GM18867 (cell line): ENCODE measurements around the gene NAA16.

ENCODE experiments used
- ATAC-seq: cut with Tn5 transposase; IDR thresholded peaks from one replicate; pipeline ENCODE4 v1.9.1; 2021; ENCODE audit warnings: mild to moderate bottlenecking, moderate library complexity; ENCODE audit not compliant: unreplicated experiment

The NAA16 gene

GRCh38 chr13:41302743-41303142 lies 8.3 kb upstream of the NAA16 start:
- ATAC-seq: no peak

DNA sequence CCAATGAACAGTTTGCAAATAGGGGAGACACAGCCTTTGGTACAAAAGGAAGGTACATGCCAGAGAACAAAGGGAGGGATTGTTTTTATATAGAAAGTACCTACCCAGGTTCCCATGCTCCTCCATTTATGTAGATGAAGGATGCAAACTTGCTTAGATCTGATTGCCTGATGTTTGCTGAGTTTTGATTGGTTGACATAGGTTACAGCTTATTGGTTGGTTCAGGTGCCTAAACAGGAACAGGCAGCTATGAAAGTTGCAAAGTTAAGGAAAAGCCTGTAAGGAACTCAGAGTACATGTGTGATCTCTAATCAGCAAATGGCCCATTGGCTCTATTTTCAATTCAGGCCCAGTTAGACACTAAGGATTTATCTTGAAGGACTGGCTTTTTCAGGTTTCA lies 6.5 kb upstream of the NAA16 start:
- ATAC-seq: no peak

DNA sequence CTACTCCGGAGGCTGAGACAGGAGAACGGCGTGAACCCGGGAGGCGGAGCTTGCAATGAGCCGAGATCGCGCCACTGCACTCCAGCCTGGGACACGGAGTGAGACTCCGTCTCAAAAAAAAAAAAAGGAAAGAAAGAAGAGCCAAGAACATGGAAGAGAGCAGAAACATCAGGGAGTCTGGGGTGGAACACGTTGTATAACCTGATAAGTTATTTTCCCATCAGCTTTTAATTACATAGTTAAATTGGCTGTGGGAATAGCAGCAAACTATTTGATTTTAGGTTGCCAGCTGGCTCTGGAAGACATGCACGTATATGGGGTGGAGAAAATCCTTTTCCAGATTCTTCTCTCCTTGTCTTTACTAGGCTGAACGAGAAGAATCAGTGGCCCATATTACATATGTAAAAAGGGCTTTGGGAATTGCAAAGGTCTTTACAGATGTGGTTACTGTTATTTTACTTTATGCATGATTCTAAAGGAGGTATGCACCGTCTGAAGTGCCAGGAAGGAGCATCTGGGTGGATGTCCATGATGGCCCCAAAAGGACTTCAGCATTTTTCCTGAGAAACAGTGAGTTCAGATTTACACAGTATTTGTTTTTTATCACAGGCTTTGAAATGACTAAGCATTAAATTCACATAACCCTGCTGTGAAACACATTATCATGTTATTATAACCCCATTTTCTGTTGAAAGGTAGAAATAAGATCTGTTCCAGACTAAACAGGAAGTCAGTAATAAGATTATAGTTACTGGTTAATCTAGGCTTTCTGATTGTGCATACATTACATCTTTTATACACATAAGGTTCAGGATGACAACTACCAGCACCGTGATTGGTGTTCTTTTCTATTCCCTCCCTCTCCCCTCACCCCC lies 4.6 kb upstream of the NAA16 start:
- ATAC-seq: no peak

DNA sequence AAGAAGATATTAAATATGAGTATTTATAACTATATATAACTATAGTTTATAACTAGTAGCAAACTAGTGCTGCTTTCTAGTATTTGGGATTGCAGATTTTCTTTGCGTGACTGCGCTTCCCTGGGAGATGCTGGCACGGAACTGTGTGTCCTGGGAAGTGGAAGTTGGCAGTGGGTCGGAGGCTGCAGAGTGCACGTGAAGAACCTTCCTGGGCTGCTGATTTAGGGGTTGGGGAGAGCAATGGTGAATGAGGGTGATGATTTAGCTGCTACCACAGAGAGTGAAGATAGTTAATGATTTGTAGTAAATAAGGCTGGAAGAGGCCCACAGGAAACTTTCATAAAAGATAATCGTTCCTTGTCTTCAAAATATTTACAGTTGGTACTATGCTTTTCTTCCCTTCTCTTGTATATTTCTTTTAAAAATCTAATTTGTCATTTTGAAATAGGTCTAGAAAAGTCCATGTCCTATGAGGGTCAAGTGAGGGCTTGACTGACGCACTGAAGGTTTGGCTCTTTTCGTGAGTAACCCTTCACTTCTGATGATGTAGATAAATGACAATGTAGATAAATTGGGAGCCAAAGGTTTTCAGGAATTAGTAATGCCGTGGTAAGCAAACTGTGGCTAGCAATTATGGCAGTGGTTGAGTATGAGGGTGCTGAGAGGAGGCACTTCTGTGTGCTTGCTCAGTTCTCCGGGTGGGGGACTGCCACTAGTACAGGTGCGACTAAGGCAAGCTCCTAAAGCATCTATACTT lies 3.0 kb upstream of the NAA16 start:
- no peak for ATAC-seq

GRCh38 chr13:41311406-41312175 lies 524 bp downstream of the NAA16 start:
- peak; percentile 52 for ATAC-seq

GRCh38 chr13:41312176-41312500 lies 1.1 kb downstream of the NAA16 start:
- no peak for ATAC-seq

GRCh38 chr13:41313117-41313516 lies 2.0 kb downstream of the NAA16 start:
- no peak for ATAC-seq

DNA sequence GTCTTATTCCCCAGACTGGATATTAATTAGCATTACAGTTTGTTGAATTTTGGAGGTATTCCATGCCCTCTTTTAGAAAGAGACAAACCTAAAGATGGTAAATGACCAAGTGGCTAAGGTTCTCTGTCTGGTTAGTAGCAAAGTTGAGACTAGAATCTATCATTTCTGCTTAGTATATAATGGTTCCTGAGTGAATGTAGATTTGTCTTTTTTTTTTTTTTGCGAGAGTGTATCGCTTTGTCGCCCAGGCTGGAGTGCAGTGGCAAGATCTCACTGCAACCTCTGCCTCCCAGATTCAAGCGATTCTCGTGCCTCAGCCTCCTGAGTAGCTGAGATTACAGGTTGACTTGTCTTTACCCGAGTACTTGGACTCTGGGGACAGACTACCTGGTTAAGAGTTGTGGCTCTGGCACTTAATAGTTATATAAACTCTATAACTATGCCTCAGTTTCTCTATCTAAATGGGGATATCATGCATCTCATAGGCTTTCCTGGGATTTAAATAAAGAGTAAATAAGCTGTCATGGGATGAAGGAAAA lies 2.7 kb downstream of the NAA16 start:
- no peak for ATAC-seq

- ATAC-seq: no peak
Measured at GRCh38 chr13:41315443-41316047, 4.5 kb downstream of the NAA16 start.

- ATAC-seq: no peak
Measured at GRCh38 chr13:41317243-41317642, 6.2 kb downstream of the NAA16 start.

GRCh38 chr13:41325752-41326151 lies 14.7 kb downstream of the NAA16 start:
- no peak for ATAC-seq

DNA sequence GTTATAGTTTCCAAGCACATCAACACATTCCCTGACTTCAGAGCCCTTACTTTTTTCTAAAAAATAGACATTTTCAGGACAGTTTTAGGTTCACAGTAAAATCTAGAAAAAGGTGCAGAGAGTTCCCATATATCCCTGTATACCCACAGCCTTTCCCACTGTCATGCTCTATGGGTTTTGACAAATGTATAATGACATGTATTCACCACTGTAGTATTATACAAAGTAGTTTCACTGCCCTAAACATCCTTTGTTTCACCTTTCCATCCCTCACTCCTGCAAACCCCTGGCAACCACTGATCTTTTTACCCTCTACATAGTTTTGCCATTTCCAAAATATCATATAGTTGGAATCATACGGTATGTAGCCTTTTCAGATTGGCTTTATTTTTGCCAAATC lies 15.6 kb downstream of the NAA16 start:
- no peak for ATAC-seq

DNA sequence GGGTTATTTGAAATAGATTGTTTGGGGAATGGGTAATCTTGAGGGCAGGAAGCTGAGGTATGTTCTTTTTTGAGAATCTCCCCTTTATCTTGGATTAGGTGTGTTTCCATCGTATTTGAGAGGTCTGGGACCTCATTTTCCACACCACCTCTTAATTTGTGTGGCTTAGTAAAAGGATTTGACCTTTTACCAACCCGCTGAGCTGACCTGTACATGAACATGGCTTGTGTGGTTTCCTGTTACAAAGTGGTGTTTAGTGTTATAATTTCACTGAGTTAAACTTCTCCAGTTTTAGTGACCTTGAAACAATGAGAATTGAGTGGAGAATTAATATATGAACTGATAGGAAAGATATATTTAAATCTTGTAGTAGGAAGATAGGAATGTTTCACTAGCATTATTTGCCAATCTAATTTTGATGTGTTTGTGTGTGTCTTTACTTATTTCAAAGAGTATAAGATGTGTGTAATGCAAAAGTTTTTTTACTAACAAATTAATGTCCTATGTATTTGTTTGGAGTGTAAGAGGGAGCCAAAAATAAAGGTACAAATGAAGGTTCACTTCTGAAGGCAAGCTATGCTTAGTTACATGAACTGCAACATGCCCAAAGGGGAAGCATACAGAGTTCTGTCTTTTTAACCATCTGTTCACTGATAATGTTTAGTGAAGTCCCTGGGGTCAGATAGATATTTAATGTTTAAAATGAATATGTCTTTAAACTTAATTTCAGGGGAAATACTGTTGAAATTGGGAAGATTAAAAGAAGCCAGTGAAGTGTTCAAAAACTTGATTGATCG lies 17.1 kb downstream of the NAA16 start:
- no peak for ATAC-seq

DNA sequence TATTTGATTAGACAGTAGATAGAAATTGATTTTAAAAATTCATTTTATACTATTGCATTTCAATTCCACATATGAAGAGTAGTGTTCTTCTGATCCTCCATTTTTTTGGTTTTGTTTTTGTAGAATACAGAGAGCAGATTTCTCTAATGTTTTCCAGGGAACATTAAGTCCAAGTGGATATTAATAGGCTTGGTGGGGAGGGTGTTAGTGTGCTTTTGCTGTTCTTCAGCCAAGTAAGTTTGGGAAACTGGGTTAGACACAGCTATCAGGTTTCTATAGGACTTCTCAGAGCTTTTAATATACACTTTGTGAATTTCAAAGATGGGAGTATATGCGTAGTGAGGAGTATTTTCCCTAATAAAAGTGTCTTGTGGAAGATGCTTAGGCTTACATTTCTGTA lies 21.8 kb downstream of the NAA16 start:
- ATAC-seq: no peak

DNA sequence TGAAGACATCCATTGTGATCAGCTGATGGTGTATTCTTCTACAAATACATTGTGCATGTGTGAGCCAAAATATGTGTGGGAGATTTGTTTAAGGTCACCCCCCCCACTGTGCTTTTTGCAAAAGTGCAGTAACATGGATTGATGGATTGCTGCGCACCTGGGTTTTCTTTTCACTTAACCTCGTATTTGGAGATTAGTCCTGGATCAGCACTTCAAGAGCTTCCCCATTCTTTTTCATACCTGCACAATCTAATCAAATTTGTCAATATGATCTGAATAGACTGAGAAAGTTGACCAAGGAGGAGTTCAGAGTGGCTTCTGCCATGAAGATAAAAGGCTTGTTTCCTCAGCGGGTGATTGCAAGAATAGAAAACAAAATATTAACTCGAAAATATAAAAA lies 23.7 kb downstream of the NAA16 start:
- ATAC-seq: no peak

GRCh38 chr13:41344358-41344757 lies 33.3 kb downstream of the NAA16 start:
- no peak for ATAC-seq

DNA sequence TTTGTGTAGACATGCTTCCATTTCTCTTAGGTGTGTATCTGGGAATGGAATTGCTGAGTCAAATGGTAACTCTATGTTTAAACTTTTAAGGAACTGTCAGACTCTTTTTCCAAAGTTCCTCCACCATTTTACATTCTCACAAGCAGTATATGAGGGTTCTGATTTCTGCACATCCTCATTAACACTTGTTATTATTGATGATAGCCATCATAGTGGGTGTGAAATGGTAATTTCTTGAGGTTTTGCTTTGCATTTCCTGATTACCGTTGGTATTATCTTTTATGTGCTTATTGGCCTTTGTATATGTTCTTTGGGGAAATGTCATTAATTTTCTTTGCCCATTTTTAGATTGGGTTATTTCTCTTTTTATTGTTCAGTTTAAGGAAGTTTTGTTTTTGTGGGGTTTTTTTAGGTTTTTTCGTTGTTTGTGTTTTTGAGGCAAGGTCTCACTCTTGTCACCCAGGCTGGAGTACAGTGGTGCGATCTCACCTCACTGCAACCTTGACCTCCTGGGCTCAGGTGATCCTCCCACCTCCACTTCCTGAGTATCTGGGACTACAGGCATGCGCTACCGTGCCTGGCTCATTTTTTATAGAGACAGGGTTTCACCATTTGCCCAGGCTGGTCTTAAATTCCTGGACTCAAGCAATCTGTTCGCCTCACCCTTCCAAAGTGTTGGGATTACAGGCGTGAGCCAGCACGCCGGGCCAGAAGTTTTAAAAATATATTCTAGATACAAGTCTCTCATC lies 34.3 kb downstream of the NAA16 start:
- no peak for ATAC-seq

DNA sequence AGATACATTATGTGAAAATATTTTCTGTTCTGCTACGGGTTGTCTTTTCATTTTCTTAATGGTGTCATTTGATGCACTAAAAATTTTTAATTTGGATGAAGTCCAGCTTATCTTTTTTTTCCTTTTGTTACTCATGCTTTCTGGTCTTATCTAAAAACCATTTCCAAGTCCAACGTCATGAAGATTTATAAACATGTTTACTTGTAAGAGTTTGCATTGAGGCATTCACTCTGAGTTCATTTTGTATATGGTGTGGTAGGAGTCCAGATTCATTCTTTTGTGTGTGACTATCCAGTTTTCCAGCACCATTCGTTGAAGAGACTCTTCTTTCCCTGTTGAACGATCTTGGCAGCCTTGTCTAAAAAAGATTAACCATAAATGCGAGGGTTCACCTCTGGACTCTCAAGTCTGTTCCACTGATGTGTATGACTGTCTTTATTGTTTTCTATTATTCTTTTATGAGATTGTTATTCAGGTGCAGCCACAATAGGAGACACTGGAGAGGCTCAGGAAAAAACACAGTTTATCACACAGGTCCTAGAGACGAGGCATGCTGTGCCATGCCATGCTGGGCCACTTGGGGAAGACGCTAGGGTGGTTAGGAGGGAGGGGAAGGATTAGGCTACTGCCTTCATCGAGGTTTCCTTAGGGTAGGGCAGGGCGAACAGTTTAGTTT lies 35.0 kb downstream of the NAA16 start:
- no peak for ATAC-seq
